ENCODE measurements around the gene TFF2.

The TFF2 gene

GRCh38 chr21:42350927-42351426 is at the start of gene TFF2:
TSS of gene TFF2 (minus strand) at chr21:42350994. CDS start at chr21:42350957, 37 bp downstream.
- DNase-seq (ENCODE audit: low read depth), result no peak

GRCh38 chr21:42400525-42400924 is 49.7 kb upstream of the TFF2 start:
- peak; percentile 22 for DNase-seq (ENCODE audit: low read depth)

DNA sequence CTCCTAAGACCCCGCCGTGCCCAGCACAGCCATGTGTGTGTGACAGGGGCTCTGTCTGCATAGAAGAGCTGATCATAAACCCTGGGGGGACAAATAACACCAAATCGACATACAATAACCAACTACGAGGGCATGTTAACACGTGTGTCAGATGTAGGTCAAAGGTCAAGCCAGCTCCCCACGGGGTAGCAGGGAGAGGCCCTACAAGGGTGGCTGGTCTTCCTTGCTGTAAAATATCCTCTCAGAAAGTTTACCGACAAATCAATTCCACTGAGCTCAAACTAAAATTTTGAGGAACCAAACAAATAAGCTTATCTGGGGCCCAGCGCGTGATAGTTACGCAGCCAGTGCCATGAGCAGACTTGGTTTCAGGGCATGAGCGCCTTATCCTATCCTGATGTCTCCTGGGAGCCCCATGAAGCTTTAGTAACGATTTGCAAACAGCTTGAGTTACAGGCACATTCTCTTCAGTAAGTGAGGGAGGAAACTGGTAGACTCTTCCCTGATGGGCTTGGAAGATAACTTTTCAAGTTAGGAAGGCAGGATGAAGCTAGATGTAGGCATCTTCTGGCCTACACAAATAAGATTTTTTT is 47.7 kb upstream of the TFF2 start:
- no peak for DNase-seq (ENCODE audit: low read depth)

DNA sequence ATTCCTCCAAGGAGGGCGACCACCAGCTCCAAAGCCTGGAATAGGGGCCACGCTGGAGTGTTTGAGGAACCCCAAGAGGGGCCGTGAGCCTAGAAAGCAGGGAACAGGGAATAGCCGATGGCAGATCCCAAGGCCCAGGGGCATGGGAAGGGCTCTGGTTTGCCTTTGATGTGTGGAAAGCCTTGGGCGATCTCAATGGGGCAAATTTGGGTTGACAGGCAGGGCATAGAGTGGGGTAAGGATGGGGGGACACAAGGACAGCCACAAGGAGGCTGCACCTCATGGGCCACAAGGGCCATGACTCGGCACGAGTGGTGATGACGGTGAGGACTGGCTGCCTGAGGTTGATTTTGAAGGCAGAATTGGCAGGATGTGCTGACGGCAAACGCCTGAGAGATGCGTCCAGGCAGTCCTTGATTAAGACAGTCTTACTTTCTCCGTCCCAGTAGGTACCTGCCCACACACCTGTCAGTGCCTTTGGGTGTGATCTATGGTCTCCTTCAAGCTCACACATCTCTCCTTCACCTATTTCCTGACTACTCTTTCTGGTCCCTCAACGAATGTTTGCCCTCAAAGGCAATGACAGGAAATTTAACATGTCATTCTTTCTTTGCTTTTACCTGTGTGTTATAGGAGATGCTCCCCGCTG is 47.1 kb upstream of the TFF2 start:
- no peak for DNase-seq (ENCODE audit: low read depth)

DNA sequence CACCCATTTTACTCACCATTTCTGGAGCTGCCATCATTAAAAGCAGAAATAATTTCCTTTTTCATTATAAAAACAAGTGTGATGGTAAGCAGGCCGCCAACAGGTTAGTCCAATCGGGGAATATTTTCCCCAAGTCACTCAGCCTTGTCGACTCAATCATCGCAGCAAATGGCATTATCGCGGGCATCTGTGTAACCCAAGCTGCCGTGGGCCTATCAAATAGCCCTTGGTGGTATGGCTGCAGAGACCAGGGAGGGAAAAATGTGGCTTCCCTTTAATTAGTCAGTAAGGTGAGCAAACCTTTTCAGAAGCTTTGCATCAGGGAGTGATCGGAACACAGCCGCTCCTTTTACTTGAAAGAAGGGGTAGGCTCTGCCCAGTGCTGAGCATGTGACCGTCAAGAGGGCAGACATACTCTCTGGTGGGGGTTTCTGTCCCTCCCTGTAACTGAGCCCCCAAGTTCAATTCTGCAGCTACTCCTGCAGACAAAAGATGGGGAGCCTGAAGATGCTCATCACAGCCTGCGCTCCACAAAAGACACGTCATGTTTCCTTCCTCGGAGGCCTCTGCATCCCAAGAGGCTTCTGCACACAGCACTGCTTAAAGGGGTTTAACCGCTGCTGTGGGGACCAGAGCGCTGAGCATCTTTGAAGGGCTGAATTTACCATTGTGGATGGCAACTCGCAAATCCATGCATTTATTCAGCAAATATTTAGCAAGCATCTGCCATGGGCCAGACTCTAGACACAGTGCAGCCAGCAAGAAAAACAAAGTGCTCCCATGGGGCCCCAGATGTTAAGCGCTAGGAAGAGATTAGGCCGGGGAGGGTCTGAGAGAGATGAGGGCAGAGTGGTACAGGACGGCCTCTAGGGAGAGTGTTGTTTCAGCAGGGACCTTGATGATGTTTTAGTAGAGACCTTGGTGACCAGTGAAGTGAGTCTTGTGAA is 46.3 kb upstream of the TFF2 start:
- DNase-seq (ENCODE audit: low read depth), result no peak

DNA sequence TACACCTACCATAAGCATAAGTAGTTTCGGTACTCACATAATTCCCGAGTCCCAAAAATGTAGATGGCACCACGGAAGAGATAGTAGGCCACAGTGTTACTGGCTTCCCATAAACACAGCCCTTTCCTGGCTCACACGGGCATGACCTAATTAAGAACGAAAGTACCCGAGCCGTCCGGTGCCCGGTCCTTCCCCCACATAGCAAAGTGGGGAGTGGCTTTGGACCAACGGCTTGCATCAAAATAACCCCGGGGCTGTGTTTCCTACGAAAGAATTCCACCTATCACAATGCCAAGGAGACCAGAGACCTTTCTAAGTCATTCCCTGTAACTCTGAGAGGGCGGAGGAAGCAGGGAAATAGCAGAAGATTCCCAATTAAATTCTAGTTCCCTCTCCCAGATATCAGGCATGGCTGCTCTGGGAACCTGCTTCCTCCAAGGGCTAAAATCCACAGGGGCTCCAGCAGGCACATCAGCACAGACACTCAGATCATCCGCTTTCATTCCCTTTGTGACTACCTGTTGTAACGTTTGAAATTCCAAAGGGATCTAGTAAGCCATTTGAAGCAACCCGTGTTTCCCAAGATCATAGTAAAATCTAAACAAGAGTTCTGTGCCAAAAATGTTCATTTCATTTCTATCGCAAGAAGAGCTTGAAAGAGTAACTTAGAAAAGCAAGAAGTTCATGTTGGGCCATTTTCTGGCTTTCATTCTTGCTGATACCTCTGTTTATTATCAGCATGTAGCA is 45.3 kb upstream of the TFF2 start, which contains the start of gene TMPRSS3:
Gene TMPRSS3 (minus strand): TSS at position 148 of the 747 bp plus-strand sequence. CDS start 635 bp downstream, outside the sequence.
- DNase-seq (ENCODE audit: low read depth), result no peak

DNA sequence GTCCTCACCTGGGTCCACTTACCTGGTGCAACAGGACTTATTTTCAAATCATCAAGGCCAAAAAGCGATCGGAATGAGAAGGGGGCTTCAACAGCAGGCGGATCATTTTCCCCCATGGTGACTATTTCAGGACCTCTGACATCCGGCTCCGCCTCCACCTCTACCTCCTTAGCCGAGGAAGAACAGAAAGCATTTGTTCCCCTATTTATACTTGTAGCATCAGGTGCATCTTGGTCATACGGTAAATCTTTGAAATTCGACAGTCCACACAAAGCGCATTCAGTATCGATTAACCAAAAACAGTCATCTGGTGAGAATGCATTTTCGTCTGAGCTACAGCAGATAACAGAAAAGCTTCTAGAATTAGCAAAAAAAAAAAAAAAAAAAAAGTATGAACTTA is 44.5 kb upstream of the TFF2 start:
- no peak for DNase-seq (ENCODE audit: low read depth)

- no peak for DNase-seq (ENCODE audit: low read depth)
Observed at GRCh38 chr21:42393443-42393950, 42.7 kb upstream of the TFF2 start.

- no peak for DNase-seq (ENCODE audit: low read depth)
Observed at GRCh38 chr21:42392731-42393442, 42.1 kb upstream of the TFF2 start.

DNA sequence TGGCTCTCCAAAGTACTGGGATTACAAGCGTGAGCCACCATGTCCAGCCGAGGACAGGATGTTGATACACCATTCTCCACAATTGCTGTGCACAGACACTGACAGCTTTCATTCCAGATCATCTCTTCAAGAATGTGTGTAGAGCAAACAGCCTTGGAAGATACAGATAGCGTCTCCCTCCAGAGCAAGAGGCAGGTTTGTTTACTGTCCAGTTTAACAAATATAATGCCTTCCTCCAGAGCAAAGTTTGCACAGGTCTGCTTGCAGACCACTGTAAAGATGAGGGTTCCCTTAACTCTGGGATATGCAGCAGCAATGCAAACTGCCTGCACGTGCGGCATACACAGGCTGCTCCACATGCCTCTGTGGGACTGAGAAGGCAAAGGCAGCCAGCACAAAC is 40.5 kb upstream of the TFF2 start:
- DNase-seq (ENCODE audit: low read depth), result no peak

DNA sequence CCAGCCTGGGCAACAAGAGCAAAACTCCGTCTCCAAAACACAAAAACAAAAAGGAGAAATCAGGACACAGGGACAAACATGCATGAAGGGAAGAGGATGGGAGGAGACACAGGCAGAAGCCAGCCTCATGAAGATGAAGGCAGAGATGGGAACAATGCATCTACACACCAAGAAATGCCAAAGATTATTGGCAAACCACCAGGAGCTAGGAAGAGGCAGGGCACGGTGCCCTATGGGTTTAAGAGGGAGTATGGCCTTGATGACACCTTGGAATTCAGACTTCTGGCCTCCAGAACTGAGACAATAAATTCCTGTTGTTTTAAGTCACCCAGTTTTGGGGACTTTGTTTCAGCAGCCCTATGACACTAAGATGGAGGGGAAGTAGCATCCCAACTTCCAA is 39.9 kb upstream of the TFF2 start:
- no peak for DNase-seq (ENCODE audit: low read depth)

DNA sequence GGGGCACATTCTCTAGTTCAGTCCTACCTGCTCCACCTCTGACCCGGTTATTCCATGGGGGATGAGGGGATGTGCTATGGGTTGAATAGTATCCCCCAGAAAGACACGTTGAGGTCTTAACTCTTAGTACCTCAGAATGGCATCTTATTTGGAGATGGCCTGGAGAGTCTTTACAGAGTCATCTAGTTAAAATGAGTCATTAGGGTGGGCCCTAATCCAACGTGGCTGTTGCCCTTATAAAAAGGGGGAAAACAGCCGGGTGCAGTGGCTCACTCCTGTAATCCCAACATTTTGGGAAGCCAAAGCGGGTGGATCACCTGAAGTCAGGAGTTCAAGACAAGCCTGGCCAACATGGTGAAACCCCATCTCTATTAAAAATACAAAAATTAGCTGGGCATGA is 39.4 kb upstream of the TFF2 start:
- DNase-seq (ENCODE audit: low read depth), result no peak

DNA sequence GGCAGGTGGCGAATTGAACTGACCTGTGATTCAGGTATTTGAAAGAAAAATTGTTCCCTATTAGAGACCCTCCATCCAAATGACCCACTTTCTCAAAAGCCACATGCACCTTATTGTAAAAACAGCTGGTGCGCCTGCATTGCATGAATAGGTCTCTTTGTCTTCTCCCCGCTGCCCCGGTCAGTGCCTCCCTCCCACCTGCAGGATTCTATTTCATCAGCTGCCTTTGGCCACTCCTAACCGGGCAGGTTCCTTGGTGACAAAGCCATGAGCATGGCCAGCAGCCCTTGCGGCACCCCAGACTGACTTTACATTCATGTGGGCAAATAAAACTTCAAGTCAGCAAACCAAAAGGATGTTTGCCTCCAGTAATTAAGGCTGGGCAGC is 38.6 kb upstream of the TFF2 start:
- no peak for DNase-seq (ENCODE audit: low read depth)

DNA sequence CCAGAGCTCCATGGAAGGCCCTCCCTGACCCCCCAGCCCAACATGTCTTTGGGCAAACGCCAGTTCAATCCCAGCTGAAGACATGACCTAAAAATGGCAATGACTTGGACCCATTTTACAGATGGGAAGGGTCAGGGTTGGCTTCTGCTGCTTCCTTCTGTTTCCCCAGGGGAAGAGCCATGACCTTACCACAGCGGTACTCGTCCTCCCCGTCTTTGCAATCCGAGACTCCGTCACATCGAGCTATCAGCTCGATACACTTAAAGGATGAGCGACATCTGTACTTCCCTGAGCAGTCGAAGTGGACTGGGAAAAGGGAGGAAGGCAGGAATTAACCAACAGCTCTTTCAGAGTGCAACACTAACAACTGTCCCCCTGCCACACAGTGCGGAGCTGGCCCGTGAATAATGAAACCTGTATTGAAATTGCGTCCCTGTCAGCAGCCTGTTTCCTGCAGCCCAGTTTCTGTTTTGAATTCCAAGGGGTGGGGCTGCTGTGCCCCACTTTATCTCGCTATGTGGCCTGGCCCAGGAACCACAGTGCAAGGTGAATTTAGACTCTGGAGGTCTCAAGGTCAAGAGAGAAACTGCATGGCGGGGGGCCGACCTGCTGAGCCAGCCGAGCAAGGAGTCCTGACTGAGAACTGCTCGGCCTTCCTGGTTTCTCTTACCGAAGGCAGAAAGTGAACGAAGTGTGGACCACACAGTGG is 38.1 kb upstream of the TFF2 start:
- DNase-seq (ENCODE audit: low read depth), result no peak

- no peak for DNase-seq (ENCODE audit: low read depth)
Observed at GRCh38 chr21:42387843-42388340, 37.1 kb upstream of the TFF2 start.

- no peak for DNase-seq (ENCODE audit: low read depth)
Observed at GRCh38 chr21:42387164-42387563, 36.4 kb upstream of the TFF2 start.

GRCh38 chr21:42386034-42386591 is 35.3 kb upstream of the TFF2 start:
- no peak for DNase-seq (ENCODE audit: low read depth)

GRCh38 chr21:42385619-42386018 is 34.8 kb upstream of the TFF2 start:
- DNase-seq (ENCODE audit: low read depth), result no peak

- no peak for DNase-seq (ENCODE audit: low read depth)
Observed at GRCh38 chr21:42384989-42385388, 34.2 kb upstream of the TFF2 start.

Data from ELR (cell line).